DND-41 (cell line): ENCODE measurements around the gene NUP35.
"Not testable (repeated sequence)": the region's sequence is repeated elsewhere in the genome, so short reads cannot be mapped to it uniquely, and the experiment has no call there.

Experiments used
- ATAC-seq: fragments of 200-7000 bp; cut with Tn5 transposase; 3 replicates; pipeline ENCODE4 v1.9.1; 2021; ENCODE audit warnings: low read depth; ENCODE audit not compliant: insufficient read depth
- DNase-seq: peaks from one replicate; pipeline ENCODE4 v3.0.0-alpha.2; 2020
- H2AFZ ChIP-seq: 2 replicates; pipeline ENCODE4 v1.6.0; 2012; ENCODE audit warnings: low read depth, low read length
- H3K27ac ChIP-seq: 2 replicates; pipeline ENCODE4 v1.5.1; 2012; ENCODE audit warnings: low read length, inconsistent platforms
- H3K27me3 ChIP-seq: fragments of 200-600 bp; sonication (generic); 2 replicates; pipeline ENCODE4 v1.6.0; 2012; ENCODE audit warnings: low read length, mild to moderate bottlenecking, inconsistent platforms; ENCODE audit not compliant: insufficient read depth, poor library complexity
- H3K36me3 ChIP-seq: 2 replicates; pipeline ENCODE4 v1.5.1; 2012; ENCODE audit warnings: low read length, inconsistent platforms; ENCODE audit not compliant: insufficient read depth
- H3K4me1 ChIP-seq: 2 replicates; pipeline ENCODE4 v1.5.1; 2012; ENCODE audit warnings: mild to moderate bottlenecking, low read length; ENCODE audit not compliant: insufficient read depth
- H3K4me2 ChIP-seq: 2 replicates; pipeline ENCODE4 v1.6.0; 2012; ENCODE audit warnings: mild to moderate bottlenecking, moderate library complexity, low read length, inconsistent platforms; ENCODE audit not compliant: insufficient read depth
- H3K4me3 ChIP-seq, 2 experiments: fragments of 200-600 bp in 1 of 2; shearing (Covaris generic) in 1 of 2; 2 replicates each; pipeline ENCODE4 v1.5.1; 2012 to 2016; ENCODE audit warnings: inconsistent platforms in 2 of 2, low read length in 2 of 2, mild to moderate bottlenecking in 2 of 2, low read depth in 1 of 2, moderate library complexity in 1 of 2
- H3K79me2 ChIP-seq: 2 replicates; pipeline ENCODE4 v1.6.0; 2012; ENCODE audit warnings: low read length, inconsistent platforms; ENCODE audit not compliant: insufficient read depth
- H3K9ac ChIP-seq: 2 replicates; pipeline ENCODE4 v1.6.0; 2012; ENCODE audit warnings: low read depth, mild to moderate bottlenecking, inconsistent platforms, low read length, moderate library complexity
- H3K9me3 ChIP-seq: 2 replicates; pipeline ENCODE4 v1.5.1; 2012; ENCODE audit warnings: low read length, moderate library complexity, mild to moderate bottlenecking, inconsistent platforms; ENCODE audit not compliant: insufficient read depth, severe bottlenecking
- H4K20me1 ChIP-seq: 2 replicates; pipeline ENCODE4 v1.6.0; 2012; ENCODE audit warnings: low read length; ENCODE audit not compliant: insufficient read depth
- EZH2 ChIP-seq: IDR thresholded peaks from 3 replicates; pipeline ENCODE4 v1.6.1; 2012; ENCODE audit warnings: borderline replicate concordance, low read depth, mild to moderate bottlenecking, moderate library complexity, low read length, inconsistent platforms; ENCODE audit not compliant: severe bottlenecking
- TF ChIP-seq, protein P1 (sequence below): IDR thresholded peaks from 2 replicates; pipeline ENCODE4 v1.5.1; 2012; ENCODE audit warnings: borderline replicate concordance, low read length, moderate library complexity, mild to moderate bottlenecking; ENCODE audit not compliant: poor library complexity, severe bottlenecking; ENCODE audit errors: extremely low read depth

Gene NUP35

DNA sequence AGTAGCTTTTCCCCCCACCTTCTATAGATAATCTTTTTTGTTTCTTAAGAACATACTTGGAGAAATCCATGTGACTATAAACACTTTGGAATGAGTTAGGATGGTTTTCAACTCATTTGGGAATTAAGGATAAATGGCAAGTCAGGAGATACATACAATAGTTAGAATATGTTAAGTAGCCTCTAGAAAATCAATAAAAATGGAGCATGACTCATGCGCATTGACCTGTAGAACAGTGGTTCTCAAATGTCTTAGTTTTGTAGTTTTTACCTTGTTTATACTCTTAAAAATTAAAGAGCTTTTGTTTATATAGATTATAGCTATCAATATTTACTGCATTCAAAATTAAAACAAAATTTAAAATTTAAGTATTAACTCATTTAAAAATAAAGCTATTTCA, 24.7 kb downstream of the NUP35 start:
- Histone ChIP-seq H3K27ac (no peak overlapping the region), H3K79me2 (peaks cover 60% of the 10 kb centered on the region), H3K9ac (no peak overlapping the region), H4K20me1 (no peaks in the 10 kb centered on the region), H3K27me3 (no peaks in the 10 kb centered on the region), H3K36me3 (peaks cover 64% of the 10 kb centered on the region), H3K4me2 (no peak overlapping the region), H3K4me1 (no peaks in the 10 kb centered on the region), H3K9me3 (peaks cover 3% of the 10 kb centered on the region), H2AFZ (no peak overlapping the region), H3K4me3 (no peak overlapping the region)
- no peak for ATAC-seq
- no peak for DNase-seq
- no peak for TF ChIP-seq EZH2
- TF ChIP-seq, protein P1, sequence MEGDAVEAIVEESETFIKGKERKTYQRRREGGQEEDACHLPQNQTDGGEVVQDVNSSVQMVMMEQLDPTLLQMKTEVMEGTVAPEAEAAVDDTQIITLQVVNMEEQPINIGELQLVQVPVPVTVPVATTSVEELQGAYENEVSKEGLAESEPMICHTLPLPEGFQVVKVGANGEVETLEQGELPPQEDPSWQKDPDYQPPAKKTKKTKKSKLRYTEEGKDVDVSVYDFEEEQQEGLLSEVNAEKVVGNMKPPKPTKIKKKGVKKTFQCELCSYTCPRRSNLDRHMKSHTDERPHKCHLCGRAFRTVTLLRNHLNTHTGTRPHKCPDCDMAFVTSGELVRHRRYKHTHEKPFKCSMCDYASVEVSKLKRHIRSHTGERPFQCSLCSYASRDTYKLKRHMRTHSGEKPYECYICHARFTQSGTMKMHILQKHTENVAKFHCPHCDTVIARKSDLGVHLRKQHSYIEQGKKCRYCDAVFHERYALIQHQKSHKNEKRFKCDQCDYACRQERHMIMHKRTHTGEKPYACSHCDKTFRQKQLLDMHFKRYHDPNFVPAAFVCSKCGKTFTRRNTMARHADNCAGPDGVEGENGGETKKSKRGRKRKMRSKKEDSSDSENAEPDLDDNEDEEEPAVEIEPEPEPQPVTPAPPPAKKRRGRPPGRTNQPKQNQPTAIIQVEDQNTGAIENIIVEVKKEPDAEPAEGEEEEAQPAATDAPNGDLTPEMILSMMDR: no peak

DNA sequence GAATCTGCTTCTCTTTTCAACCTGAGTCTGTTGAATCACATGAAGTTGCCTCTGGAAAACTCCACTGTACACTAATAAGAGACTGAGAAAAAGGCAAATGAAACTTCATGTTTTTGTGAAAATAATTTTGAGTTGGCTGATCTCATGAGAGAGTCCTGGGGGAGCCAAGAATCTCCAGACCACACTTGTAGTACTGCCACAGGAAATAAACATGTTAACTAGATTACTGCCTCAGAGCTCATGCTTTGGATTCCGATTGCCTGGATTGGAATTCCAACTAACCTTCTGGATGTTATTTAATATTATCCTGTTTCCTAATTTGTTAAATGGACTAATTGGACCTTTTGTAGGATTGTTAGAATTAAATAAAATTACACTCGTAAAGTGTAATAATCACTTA, 25.2 kb downstream of the NUP35 start:
- Histone ChIP-seq H3K36me3 (peaks cover 64% of the 10 kb centered on the region), H3K9ac (no peak overlapping the region), H3K4me3 (no peak overlapping the region), H3K4me2 (no peak overlapping the region), H3K9me3 (no peaks in the 10 kb centered on the region), H3K79me2 (peaks cover 55% of the 10 kb centered on the region), H3K27me3 (no peaks in the 10 kb centered on the region), H3K27ac (no peak overlapping the region), H4K20me1 (no peaks in the 10 kb centered on the region), H3K4me1 (no peaks in the 10 kb centered on the region), H2AFZ (no peak overlapping the region)
- DNase-seq: no peak
- ATAC-seq: no peak
- TF ChIP-seq EZH2: no peak
- TF ChIP-seq, protein P1: no peak

GRCh38 chr2:183152280-183152679, 28.0 kb downstream of the NUP35 start:
- not testable (repeated sequence) for H2AFZ ChIP-seq, H3K4me2 ChIP-seq, H3K9ac ChIP-seq, H3K27ac ChIP-seq, H4K20me1 ChIP-seq, H3K4me1 ChIP-seq, DNase-seq, H3K9me3 ChIP-seq, ATAC-seq, H3K27me3 ChIP-seq, H3K4me3 ChIP-seq
- peaks cover 38% of the 10 kb centered on the region for H3K79me2 ChIP-seq
- H3K36me3 ChIP-seq: peaks cover 60% of the 10 kb centered on the region

GRCh38 chr2:183153967-183154366, 29.7 kb downstream of the NUP35 start:
- Histone ChIP-seq H4K20me1 (no peaks in the 10 kb centered on the region), H3K4me1 (no peaks in the 10 kb centered on the region), H2AFZ (no peak overlapping the region), H3K36me3 (peaks cover 73% of the 10 kb centered on the region), H3K27ac (no peak overlapping the region), H3K4me2 (no peak overlapping the region), H3K9me3 (no peaks in the 10 kb centered on the region), H3K27me3 (no peaks in the 10 kb centered on the region), H3K9ac (no peak overlapping the region), H3K79me2 (peaks cover 22% of the 10 kb centered on the region), H3K4me3 (no peak overlapping the region)
- ATAC-seq: no peak
- TF ChIP-seq, protein P1: no peak
- no peak for TF ChIP-seq EZH2
- no peak for DNase-seq

DNA sequence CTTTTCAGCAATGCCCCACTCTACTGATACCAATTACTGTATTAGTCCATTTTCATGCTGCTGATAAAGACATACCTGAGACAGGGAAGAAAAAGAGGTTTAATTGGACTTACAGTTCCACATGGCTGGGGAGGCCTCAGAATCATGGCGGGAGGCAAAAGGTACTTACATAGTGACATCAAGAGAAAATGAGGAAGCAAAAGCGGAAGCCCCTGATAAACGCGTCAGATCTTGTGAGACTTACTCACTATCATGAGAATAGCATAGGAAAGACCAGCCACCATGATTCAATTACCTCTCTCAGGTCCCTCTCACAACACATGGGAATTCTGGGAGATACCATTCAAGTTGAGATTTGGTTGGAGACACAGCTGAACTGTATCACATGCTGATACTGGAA, 30.5 kb downstream of the NUP35 start:
- H3K4me2 ChIP-seq: not testable (repeated sequence)
- H3K36me3 ChIP-seq: peaks cover 78% of the 10 kb centered on the region

More for the DNA sequence above, 30.5 kb downstream of the NUP35 start:
- H3K79me2 ChIP-seq: peaks cover 16% of the 10 kb centered on the region
- DNase-seq, H3K4me3 ChIP-seq, H3K9me3 ChIP-seq, H3K27me3 ChIP-seq, H3K27ac ChIP-seq, H3K4me1 ChIP-seq, H4K20me1 ChIP-seq, ATAC-seq, H3K9ac ChIP-seq, H2AFZ ChIP-seq: not testable (repeated sequence)
